BE2C (cell line): ENCODE measurements around the gene PPM1H.

Experiments
- DNase-seq: peaks from one replicate; pipeline ENCODE4 v3.0.0-alpha.2; 2020
- H3K27me3 ChIP-seq: fragments of 250-450 bp; sonication (Bioruptor Pico); 2 replicates; pipeline ENCODE4 v1.5.1; 2020; ENCODE audit warnings: mild to moderate bottlenecking
- H3K36me3 ChIP-seq: fragments of 250-450 bp; sonication (Bioruptor Pico); 2 replicates; pipeline ENCODE4 v1.5.1; 2020; ENCODE audit warnings: mild to moderate bottlenecking
- H3K4me1 ChIP-seq: fragments of 250-450 bp; sonication (Bioruptor Pico); 2 replicates; pipeline ENCODE4 v1.5.1; 2020
- H3K4me3 ChIP-seq: 2 replicates; pipeline ENCODE4 v1.5.1; 2011; ENCODE audit warnings: low read depth, low read length
- H3K9me3 ChIP-seq: fragments of 250-450 bp; sonication (Bioruptor Pico); 2 replicates; pipeline ENCODE4 v1.5.1; 2020
- TF ChIP-seq, protein P1 (sequence below): IDR thresholded peaks from 2 replicates; pipeline ENCODE4 v1.5.1; 2012; ENCODE audit warnings: mild to moderate bottlenecking, low read depth, low read length

The PPM1H gene

DNA sequence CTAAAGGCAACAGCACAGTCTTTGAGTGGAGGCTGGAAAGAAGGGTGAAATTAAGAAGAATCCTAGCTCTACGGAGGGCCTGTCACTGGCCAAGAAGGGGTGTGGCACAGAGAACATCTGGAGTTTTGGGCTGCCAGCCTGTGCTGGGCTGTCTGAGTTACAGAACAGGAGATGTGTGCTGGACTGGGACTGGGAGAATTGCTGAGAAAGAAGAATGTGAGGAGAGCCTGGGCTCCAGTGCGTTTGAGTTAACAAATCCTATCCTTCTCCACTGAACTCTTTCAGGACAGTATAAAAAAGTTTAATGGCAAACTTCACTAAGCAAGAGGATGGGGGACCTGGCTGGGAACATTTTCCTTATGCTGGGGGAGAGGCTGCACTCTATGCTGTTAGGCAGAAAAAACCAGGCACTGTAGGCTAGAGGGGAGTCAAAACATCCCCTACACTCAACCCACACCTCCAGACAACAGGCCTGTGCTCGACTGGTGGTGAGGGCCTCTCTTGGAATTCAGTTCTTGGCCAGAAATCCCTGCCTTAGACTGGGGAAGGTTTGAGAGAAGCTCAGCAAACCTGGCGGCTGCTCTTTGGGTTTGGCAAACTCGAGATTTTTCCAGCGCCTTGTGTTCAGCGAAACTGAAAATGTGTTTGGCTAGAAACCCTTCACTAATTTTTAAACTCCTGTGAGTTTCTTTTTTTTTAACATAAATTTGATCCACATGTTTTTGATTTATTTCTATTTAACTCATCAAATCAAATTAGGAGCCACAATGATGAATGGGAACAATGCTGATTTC lies 251.0 kb downstream of the PPM1H start:
- no peaks in the 10 kb centered on the region for H3K36me3 ChIP-seq
- no peaks in the 10 kb centered on the region for H3K9me3 ChIP-seq
- DNase-seq, result no peak
- H3K4me3 ChIP-seq, result no peak overlapping the region
- no peaks in the 10 kb centered on the region for H3K4me1 ChIP-seq
- H3K27me3 ChIP-seq, result peaks cover 5% of the 10 kb centered on the region; the same call in 1 of the 2 replicates
- TF ChIP-seq, protein P1, sequence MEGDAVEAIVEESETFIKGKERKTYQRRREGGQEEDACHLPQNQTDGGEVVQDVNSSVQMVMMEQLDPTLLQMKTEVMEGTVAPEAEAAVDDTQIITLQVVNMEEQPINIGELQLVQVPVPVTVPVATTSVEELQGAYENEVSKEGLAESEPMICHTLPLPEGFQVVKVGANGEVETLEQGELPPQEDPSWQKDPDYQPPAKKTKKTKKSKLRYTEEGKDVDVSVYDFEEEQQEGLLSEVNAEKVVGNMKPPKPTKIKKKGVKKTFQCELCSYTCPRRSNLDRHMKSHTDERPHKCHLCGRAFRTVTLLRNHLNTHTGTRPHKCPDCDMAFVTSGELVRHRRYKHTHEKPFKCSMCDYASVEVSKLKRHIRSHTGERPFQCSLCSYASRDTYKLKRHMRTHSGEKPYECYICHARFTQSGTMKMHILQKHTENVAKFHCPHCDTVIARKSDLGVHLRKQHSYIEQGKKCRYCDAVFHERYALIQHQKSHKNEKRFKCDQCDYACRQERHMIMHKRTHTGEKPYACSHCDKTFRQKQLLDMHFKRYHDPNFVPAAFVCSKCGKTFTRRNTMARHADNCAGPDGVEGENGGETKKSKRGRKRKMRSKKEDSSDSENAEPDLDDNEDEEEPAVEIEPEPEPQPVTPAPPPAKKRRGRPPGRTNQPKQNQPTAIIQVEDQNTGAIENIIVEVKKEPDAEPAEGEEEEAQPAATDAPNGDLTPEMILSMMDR, result no peak

DNA sequence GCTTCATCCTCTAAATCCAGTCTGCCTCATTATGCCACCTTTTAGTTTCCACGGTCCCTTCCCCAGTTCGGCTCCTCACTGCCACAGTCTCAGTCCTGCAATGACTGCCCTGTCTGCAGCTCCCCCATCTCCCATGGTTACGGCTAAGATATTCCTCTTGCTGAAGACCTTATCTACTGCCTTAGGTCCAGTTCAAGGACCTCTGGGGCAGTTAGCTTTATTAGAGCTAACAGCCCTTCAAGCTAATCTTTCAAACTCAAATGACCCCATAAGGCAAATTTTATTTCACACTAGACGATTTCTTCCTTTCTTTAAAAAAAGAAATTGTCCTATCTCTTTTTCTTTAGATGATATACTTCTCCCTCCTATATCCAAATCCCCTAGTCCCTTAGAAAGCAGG lies 253.6 kb downstream of the PPM1H start:
- no peaks in the 10 kb centered on the region for H3K9me3 ChIP-seq
- H3K4me1 ChIP-seq, result no peaks in the 10 kb centered on the region
- H3K27me3 ChIP-seq, result peaks cover 5% of the 10 kb centered on the region; the same call in 1 of the 2 replicates
- DNase-seq, result no peak
- H3K4me3 ChIP-seq, result no peak overlapping the region
- H3K36me3 ChIP-seq, result no peaks in the 10 kb centered on the region
- TF ChIP-seq, protein P1, result no peak

DNA sequence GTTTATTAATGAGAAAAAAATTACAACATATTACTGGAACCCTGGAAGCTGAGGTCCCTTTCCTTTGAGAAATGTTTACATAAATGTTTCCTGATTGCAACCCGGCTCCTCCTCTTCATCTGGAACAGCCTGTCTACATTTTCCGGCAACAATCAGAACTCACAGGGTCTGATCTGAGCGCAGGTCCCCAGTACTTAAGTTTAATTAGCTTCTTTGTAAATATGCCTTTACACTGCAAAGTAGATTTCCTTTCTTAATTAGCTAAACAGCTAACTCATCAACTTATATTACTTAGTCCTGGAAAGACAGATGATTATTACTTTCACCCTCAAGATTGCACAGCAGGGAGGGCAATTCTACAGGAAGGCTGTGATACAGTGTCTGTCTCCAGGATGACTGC lies 255.3 kb downstream of the PPM1H start:
- TF ChIP-seq, protein P1, result no peak
- no peak for DNase-seq
- peaks cover 5% of the 10 kb centered on the region; the same call in 1 of the 2 replicates for H3K27me3 ChIP-seq
- H3K9me3 ChIP-seq, result no peaks in the 10 kb centered on the region
- no peak overlapping the region for H3K4me3 ChIP-seq
- H3K36me3 ChIP-seq, result no peaks in the 10 kb centered on the region
- H3K4me1 ChIP-seq, result no peaks in the 10 kb centered on the region

DNA sequence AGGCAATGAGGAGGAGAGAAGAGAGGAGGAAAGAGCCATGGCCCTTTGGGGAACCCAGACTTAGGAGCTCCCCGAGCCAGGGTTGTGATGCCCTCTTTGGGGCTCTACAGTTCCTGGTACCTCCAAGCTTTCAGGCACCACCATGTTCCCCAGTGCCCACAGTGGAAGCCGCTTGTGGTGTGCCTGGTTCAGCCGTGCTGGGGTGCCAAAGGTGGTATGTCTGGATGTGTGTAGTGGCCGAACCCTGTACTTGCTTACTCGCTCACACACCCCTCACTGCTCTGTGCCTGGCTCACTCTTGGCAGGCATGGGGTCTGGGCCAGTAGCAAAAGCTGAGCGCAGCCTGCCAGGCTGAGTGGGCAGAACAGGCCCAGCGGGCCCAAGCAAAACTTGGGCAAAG lies 257.6 kb downstream of the PPM1H start:
- Histone ChIP-seq H3K36me3 (no peaks in the 10 kb centered on the region), H3K4me1 (no peaks in the 10 kb centered on the region), H3K4me3 (no peak overlapping the region), H3K9me3 (no peaks in the 10 kb centered on the region), H3K27me3 (peaks cover 5% of the 10 kb centered on the region)
- no peak for DNase-seq
- TF ChIP-seq, protein P1, result no peak

DNA sequence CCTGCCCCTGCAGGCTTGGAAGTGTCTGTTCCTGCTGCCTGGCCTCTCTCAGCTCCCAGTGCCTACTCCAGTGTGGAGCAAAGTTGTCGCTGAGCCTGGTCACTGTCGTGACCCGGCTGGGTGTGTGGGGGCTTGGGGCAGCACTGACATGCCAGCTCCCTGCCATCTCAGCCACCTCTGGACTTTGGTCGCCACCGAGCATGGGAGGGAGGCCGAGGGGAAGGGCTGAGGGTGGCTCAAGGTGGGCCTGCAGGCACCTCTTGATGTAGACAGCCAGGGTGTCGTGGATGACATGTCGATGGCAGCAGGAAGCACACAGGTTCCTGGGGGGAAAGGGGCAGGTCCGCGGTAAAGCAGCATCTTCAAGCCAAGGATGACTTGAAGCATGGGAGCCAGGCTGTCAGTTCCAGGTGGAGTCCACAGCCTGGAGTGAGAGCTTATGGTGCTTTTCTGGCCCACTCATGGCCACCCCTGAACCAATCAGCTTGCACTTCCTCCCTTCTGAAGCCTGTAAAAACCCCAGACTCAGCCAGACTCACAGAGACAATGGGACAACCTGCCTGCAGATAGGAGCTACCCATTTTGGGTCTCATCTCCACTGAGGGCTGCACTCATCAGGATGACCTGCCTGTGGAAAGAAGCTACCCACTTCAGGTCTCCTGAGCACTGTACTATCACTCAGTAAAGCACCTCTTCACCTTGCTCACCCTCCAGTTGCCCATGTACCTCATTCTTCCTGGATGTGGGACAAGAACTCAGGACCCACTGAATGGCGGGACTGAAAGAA lies 258.2 kb downstream of the PPM1H start:
- Histone ChIP-seq H3K9me3 (no peaks in the 10 kb centered on the region), H3K4me1 (no peaks in the 10 kb centered on the region), H3K27me3 (peaks cover 4% of the 10 kb centered on the region), H3K36me3 (no peaks in the 10 kb centered on the region), H3K4me3 (no peak overlapping the region)
- DNase-seq, result no peak
- TF ChIP-seq, protein P1, result no peak
